Central memory CD4-positive, alpha-beta T cell (primary cell): ENCODE measurements around the gene SUSD5.
"Not testable (repeated sequence)": the region's sequence is repeated elsewhere in the genome, so short reads cannot be mapped to it uniquely, and the experiment has no call there.

ENCODE experiments used
- DNase-seq: peaks from one replicate; pipeline ENCODE4 v3.0.0; 2022

SUSD5 gene

DNA sequence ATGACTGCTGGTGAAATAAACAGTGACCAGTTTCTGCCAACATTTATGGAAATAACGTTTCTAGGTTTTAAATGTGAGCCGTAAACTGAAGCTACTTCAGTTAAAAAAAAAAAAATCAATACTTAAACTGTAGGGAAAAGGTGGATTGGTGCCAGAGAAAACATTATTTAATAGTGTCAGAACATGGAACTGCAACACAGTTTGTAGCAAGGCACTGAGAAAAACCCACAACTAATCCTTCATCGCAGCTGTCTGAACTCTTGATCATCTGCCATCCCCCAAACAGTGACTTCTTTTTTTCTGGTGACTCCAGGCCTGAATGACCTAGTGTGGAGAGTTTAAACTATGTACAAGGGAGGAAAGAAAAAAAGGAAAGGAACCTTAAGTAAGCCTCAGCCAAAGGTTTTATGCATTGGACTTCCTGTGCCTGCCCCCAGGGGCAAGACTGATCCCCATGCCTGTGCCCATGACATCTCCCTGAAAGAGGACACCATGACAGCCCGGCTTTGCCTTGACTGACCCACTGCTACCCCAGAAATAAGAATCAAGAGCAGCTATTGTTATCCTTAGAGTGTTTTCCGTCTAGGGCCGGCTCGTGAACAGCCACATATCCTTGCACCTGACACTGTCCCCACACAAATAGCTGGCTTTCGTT, 71.7 kb downstream of the SUSD5 start:
- no peak for DNase-seq

DNA sequence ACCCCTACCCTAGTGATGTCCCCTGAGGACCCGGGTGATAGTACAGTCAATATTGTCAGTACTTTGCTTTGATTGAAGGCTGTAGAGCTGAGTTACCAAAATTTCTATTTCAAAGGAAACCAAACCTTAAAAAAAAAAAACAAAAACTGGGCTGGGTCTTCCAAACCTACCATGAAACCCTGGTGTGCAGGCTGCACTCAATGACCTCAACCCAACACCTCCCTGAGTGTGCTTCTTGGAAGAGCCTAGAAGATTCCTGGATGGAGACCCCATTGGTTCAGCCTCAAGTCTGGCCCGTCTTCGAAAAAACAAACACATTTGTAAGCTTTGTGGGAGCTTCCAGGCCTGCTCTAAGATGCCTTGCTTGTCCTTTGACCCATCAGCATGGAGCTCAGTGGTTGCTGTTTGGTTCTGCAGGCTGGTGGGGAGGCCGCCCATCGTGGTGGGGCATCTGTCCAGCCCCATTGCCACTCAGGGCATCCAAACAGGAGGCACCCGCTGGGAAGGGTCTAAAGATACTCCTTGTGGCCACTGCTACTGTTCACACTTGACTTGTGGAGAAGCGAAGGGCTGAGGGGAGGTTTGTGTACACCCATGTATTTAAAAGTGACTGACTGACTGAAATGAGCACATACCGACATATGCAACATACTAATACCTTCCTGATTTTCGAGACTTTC, 72.6 kb downstream of the SUSD5 start:
- no peak for DNase-seq

DNA sequence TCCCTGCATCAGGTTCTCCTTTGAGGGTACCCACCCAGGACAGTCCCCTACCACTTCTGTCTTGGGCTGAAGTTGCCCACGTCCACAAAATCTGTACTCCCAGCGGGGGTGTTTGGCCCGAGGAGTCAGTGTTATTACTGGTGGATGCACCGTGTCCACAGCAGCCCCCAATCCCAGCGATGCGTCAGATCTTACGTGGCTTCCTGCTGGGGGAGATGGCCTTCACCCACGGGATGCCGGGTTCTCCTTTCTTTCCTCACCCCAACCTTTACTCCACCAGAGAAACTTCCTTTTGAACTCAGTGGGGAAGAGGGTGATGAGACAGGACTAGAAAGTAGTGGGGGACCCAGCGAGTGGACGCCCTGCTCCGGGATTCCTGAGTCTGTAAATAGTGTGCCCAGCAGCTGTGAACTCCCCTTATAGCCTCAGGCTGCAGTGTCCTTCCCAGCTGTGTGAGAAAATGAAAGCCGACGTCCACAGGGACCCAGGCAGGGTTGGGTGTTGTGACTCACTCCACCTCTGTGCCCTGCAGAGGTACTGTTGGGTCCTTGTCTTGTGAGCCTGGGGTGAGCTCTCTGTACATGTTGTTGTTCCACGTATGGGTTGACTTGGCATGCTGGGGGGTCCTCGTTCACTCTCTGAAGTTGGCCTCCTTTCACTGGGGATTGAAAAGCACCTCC, 73.2 kb downstream of the SUSD5 start:
- no peak for DNase-seq

DNA sequence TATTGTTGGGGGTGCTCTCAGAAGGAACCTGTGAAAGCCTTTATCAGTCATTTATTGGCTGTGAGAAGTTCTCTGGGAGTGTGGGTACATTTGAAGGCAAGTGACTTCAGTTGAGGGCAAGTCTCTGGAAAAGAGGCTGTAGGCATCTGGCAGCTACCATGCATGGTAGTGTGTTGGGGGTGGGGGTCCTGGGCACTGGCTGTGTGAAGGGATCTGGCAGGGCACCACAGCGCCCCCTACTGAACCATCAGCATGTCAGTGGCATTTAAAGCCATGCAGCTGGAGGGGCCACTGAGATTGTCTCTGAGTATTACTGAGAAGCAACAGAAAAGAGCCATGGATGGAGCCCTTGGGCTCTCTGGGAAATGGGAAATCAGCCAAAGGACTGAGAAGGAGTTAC, 74.2 kb downstream of the SUSD5 start:
- DNase-seq, result no peak

DNA sequence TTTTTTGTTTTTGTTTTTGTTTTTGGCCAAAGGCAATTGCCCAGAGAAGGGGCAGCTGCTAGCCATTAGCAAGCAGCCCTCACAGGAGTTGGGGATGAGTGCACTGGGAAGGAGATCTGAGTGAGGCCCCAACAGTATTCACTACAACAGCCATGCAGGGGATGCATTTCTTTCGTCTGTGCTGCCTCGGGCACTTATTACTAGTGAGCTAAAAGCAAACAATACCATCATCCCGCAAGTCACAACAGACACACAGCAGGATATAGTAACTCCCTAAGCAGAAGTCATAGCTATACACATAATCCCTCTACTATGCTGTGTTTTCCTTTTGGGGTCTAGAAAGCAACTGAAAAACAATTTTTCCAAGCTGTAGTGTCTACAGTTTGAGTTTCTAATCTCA, 77.6 kb downstream of the SUSD5 start:
- no peak for DNase-seq

DNA sequence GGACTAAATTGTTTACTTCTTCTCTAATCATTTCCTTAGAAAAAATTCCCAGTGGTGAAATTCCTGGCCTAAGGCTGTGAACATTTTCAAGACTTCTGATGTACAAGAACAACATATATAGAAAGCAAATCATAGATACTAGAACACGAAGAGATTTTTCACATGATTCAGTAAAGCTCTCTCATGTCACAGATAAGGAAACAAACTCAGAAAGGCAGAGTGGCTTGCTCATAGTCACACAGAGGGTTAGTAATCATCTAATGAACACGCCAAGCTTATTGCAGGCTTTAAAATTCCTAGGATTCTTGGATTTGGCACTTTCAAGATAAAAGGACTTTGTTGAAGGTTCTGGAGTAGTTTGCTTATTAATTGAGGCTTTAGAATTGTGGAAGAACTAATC, 78.6 kb downstream of the SUSD5 start:
- DNase-seq, result no peak

DNA sequence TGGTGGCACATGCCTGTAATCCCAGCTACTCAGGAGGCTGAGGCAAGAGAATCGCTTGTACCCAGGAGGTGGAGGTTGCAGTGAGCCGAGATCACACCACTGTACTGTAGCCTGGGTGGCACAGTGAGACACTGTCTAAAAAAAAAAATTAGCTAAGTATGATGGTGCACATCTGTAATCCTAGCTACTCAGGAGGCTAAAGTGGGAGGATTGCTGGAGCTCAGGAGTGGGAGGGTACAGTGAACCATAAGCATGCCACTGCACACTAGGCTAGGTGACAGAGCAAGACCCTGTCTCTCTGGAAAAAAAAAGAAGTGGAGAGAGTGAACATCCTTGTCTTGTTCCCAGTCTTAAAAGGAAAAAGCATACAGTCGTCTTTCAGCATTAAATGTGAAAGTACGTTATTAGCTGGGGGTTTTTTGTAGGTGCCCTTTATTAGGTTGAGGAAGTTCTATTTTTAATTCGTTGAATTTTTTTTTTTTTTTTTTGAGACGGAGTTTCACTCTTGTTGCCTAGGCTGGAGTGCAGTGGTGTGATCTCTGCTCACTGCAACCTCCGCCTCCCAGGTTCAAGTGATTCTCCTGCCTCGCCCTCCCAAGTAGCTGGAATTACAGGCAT, 79.5 kb downstream of the SUSD5 start:
- not testable (repeated sequence) for DNase-seq

DNA sequence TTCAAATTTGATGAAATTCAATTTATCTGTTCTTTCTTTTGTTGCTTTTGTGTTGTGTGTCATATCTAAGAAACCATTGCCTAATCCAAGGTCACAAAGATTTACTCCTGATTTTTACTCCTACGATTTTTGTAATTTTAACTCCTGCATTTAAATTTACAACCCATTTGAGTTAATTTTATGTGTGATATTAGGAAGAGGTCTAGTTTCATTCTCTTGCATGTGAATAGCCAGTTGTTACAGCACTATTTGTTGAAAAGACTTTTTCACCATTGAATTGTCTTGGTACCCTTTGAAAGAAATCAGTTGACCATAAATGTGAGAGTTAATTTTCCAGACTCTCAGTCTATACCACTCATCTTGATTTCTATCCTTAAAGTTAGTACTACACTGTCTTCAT, 80.9 kb downstream of the SUSD5 start:
- no peak for DNase-seq

DNA sequence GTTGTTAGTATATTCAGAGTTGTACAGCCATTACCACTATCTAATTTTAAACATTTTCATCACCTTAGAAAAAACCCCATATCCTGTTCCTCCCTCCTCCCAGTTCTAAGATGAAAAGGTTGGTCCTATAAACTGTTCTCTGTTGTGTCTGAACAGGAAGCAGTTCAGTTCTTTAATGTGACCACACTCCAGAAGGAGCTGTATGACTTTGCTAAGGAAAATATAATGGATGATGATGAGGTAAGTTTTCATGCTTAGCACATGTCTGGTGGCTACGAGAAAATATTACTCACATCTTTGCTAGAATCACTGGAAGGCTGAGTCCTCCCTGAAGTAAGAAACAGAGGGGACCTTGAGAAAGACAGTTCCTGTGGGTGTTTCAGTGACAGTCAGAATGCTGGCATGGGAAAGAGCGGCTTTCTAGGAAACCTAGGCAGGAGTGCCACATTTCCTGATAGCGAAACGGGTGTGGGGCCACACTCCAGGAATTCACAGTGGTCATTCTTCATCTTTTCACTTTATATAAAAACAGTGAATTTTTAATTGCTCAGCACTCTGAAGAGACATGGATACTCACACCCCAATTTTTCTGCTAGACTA, 84.5 kb downstream of the SUSD5 start:
- no peak for DNase-seq

DNA sequence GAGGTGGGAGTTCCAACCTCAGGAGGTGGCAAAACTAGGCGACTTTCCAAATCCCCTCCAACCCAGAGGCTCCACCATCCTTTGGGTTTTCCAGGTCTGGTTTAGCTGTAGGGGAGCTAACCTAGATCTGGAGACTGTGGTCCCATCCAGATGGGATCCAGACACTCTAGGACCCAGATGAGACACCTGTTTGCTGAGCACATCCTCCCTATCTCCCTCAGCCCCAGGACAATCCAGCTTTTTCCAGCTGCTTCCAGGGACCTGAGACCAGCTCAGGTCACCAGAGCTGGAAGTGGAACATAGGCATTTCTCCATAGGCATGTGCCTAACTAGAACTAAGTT, 86.6 kb downstream of the SUSD5 start:
- no peak for DNase-seq

DNA sequence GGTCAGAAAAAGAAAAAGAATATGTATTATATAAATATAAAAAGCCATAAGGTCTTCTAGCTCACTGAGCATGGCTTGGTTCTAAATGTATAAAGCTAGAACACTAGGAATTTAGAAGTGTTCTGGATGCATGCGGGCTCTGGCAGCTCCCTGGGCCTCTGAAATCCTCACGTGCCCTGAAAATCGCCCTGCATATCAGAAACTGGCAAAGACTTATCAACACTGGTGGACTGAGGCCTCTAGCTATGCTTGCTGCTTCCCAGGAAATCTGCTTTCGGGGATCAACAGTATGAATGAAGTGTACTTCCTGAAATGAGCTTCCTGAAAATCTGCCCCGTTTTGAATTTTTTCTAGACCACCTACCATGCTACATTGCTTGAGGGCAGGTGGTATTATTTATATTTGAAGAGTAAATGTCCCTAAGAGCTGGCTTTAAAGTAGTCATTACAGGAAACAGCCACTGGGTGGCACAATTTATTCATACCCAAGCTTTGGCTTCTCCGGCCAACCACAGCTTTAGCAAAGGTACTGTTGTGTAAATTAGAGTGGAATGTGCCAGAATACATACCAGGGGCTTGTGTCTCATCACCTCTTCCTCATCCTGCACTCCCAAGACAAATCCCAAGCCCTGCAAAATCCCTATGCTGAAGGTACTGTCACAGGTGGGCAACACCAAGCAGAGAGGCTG, 87.1 kb downstream of the SUSD5 start:
- DNase-seq, result peak; percentile 11

DNA sequence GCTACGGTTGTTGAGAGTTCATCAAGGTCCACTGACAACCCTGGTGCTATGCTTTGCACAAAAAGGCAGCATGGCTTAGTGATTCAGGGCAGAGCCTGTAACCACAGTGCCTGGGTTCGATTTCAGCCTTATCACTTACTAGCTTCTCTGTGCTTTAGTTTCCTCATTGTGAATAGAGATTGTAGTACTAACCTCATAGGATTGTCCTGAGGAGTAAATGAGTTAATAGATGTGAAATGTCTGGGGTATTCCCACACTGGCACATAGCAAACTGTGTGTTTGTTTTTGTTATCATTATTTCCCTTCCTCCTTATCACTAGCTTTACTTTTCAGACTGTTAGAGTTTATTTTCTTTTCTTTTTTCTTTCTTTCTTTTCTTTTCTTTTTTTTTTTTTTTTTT, 88.5 kb downstream of the SUSD5 start:
- no peak for DNase-seq

DNA sequence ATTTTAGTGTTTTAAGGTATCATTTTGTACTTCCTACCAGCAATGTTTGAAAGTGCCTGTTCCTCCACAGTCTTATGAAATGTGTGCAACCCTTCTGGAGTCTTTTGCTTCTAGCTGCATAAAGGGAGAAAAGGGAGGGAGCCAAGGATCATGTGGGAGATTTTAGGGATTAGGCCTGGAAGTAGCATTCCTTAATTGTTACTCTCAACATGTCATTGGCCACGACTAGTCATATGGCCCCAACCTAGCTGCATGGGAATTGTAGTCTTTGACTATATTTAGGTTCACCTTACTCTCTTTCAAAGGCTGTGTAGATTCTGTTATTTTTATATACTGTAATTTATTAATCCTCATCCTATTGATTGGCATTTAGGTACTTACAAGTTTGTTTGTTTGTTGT, 89.9 kb downstream of the SUSD5 start:
- no peak for DNase-seq

DNA sequence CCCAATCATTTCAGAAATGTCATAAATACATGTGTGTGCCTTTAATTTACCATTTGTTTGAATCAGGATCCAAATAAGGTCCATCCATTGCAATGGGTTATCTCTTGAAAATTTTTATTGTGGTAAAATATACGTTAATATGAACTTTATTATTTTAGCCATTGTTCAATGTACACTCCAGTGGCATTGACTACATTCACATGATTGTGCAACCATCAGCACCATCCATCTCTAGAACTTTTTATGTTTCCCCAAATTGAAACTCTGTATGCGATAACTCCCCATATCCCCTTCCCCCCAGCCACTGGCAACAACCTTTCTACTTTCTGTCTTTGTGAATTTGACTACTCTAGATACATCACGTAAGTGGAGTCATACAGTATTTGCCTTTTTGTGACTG, 92.8 kb downstream of the SUSD5 start:
- DNase-seq, result no peak

DNA sequence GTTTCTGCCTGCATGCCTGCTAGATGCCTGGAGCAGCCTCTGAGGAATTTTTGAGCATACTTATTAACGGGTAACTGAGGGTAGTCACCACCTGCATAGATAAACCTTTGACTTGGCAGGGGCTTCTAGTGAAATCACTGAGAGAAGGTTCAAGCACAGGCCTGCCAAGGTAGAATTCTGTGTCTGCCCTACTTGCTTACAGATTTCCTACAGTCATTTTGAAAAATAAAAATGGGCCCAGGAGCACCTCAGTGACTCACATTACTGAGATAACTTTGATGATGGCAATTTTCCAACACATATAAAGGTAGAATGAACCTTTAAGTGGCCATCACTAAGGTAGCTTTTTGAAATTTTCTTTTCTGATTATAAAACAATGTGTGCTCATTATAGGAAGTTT, 94.0 kb downstream of the SUSD5 start:
- no peak for DNase-seq

DNA sequence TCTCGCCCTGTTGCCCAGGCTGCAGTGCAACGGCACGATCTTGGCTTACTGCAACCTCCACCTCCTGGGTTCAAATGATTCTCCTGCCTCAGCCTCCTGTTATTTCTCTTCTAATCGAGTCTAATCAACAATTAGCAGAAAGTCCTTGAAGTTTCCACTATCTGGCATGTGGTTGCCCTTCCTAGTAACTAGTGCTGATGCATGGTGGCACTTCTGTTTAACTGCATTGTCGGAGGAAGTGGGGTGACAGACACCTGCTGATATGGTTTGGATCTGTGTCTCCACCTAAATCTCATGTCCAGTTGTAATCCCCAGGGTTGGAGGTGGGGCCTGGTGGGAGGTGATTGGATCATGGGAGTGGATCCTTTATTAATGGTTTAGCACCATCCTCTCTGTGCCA, 95.6 kb downstream of the SUSD5 start:
- no peak for DNase-seq

DNA sequence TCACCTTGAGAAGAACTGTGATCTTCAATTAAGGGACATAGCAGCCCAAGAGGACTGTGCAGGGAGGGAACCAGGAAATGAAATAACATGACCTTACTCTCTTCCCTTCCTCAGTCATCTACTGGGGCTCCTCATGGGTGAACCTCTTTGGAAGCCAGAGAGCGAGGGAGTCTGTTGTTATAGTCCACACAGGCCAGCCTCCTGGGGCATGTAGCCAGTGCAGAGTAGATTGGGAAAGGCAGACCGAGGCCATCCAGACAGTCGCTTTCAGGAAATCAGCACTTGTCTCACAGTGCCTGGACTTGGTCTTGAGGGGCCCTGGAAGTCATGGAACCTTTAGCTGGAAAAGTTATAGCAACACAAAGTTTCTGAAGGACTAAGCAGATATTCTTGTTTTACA, 98.7 kb downstream of the SUSD5 start:
- no peak for DNase-seq

DNA sequence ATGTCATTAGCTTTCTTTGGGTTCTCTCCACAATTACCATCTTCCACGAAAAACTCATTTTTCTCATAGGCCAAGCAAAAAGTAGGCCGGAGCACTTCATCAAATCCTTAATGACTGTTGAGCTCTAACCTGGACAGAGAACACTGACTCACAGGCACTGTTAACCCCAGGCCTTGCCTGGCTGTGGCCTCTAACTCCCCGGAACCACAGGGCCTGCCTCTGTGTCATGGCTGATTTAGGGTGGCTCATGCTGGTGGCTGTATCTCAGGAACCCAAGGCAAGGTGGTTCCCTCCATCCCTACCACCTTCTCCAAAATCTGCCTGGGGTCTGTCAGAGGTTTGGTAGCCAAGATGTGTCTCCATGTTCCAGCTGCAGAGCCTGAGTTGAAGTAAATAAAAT, 101.1 kb downstream of the SUSD5 start:
- DNase-seq, result no peak

DNA sequence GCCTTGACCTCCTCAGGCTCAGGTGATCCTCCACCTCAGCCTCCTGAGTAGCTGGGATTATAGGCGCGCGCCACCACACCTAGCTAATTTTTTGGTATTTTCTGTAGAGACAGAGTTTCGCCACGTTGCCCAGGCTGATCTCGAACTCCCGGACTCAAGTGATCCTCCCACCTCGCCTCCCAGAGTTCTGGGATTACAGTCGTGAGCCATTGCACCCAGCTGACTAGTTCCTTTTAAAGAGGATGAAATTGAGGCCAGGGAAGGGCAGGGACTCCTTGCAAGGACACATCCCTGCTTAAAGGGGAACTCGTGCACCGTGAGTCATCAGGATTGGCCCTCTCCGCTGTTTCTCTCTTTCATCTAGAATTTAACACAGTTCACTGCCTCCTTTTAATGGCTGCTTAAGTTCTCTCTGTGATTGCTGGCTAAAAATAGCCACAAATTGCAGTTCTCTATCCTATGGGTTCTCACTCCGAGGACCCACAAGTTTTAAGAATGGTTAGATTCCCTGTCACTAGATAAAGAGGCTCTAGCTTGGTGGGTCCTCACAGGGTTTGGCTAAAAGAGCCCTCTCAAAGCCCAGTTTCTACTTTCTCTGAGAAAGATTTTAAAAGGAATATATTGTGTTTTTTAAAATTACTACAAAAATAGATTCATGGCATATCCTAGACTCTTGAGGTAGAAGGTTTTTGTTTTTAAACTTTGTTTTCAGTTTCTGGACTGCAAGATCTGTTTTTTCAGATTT, 103.4 kb downstream of the SUSD5 start:
- DNase-seq, result no peak

DNA sequence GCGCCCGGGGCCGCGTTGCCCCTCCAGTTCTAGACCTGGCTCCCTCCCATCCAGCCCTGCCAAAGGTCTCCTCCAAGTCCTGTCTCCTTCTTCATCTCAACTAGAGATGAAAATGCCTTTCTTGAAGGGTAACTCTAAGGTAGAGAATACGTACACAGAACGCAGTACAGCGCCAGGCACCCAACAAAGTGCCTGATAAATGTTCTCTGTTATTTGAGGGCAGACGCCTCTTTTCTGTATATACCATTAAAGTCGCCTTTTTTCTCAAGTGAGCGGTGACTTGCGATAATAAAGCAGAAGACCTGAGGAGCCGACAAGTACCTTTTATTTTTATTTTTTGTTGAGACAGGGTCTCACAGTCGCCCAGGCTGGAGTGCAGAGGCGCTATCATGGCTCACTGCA, 104.0 kb downstream of the SUSD5 start:
- no peak for DNase-seq

DNA sequence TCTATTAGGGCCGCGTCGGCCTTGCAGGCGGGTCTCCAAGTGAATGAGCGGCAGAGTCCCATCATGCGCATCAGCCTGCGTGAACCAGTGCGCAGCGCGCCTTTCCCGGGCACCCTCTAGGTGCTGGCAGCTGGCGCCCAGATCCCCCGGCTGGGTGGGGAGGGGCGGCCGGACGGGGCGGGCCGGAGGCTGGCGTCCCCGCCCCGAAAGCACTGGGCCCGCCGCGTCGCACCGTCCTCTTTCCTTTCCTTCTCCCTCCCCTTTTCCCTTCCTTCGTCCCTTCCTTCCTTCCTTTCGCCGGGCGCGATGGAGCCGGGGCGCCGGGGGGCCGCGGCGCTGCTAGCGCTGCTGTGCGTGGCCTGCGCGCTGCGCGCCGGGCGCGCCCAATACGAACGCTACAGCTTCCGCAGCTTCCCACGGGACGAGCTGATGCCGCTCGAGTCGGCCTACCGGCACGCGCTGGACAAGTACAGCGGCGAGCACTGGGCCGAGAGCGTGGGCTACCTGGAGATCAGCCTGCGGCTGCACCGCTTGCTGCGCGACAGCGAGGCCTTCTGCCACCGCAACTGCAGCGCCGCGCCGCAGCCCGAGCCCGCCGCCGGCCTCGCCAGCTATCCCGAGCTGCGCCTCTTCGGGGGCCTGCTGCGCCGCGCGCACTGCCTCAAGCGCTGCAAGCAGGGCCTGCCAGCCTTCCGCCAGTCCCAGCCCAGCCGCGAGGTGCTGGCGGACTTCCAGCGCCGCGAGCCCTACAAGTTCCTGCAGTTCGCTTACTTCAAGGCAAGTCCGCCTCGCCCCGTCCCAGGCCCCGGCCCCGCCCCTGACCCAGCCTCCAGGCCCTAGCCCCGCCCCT, 104.6 kb downstream of the SUSD5 start, which contains the start of gene CRTAP:
CRTAP (plus strand) TSS at position 243 of the 850 bp plus-strand sequence; CDS start at position 307, 64 bp downstream.
- DNase-seq, result peak; percentile 81
